Body of pancreas (tissue), 4 donors: Measurements from ENCODE around the gene FRAS1.

Experiments
- CTCF ChIP-seq, 7 experiments: fragments of 450-650 bp in 4 of 7; fragments of 200-600 bp in 3 of 7; sonication (generic) in 3 of 7; IDR thresholded peaks; one replicate each; pipeline ENCODE4 v1.5.1; 2016 to 2019; ENCODE audit warnings: antibody characterized with exemption in 7 of 7
- POLR2A ChIP-seq, 3 donors: fragments of 450-650 bp; IDR thresholded peaks; one replicate each; pipeline ENCODE4 v1.6.1; 2016; ENCODE audit warnings: antibody characterized with exemption in 3 of 3, mild to moderate bottlenecking in 2 of 3

GRCh38 chr4:78561677-78562076 is 504.6 kb downstream of the FRAS1 start:
- TF ChIP-seq CTCF (IDR thresholded peaks at IDR 0.05) = no peak
- no peak for TF ChIP-seq POLR2A (IDR thresholded peaks at IDR 0.05)
